ENCODE data around the gene FBXW2. TPM values are rescaled to one million over a fixed set of nuclear protein-coding genes. Genes with fewer than 3 reads are reported as not detected.
A peak's percentile ranks its signal among the peaks of the same experiment; 100 is the strongest.

FBXW2 gene
- total RNA-seq, 6 donors from 2014 or later = 42.2 to 149 (median 79.7) TPM

DNA sequence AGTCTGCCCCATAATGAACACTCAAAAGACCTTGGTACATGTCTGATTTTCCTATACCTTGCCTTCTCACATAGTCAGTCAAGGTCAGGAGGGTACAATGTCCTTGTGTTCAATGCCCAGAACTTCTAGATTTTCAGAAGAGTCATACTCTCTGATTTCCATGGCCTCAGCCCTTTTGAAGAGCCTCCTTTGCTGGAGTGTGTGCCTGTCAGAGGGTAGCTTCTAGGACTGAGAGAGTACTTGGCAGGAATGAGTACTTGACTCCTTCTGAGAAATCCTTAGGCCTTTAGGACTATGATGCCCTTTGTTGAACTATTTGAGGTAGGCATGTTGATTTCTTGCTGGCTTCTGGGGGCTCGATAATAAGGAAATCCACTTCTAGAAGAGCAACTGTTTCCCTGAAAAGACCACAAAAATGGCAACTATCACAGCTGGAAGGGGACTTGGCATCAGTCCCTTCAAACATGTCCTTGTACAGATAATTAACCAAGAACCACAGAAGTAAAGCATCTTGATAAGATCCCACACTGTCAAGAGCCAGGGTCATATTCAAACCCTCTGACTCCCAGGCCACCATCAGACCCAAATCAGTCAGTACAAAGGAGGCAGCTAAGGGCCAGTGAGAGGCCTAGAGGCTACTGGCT is 68.3 kb downstream of the FBXW2 start:
- peak overlapping the region; percentile 12 to 74 (median 62) for H3K27ac ChIP-seq
- peaks cover 3 to 18% (median 11%) of the 10 kb centered on the region in 4 donors for H3K4me1 ChIP-seq
- H3K36me3 ChIP-seq = no peaks in the 10 kb centered on the region
- WGBS, 2 donors = 50 to 77% methylated on average over 1 of the region's 1 CpG
- TF ChIP-seq POLR2AphosphoS5 (IDR thresholded peaks at IDR 0.05) (peak; percentile 27 to 42), EP300 (IDR thresholded peaks at IDR 0.05) (peak in 3 of 4 donors; percentile 69 to 98 (median 95)), POLR2A (IDR thresholded peaks at IDR 0.05) (no peak)
- no peaks in the 10 kb centered on the region for H3K9me3 ChIP-seq
- H3K4me3 ChIP-seq = no peak overlapping the region
- H3K27me3 ChIP-seq = no peaks in the 10 kb centered on the region
- peak in 1 of 2 donors; percentile 48 for DNase-seq
- peak in 1 of 2 donors; percentile 49 for ATAC-seq (ENCODE audit: low FRiP score in 2 of 2)

- TF ChIP-seq EP300 (IDR thresholded peaks at IDR 0.05) (peak in 1 of 4 donors; percentile 13), POLR2A (IDR thresholded peaks at IDR 0.05) (peak in 1 of 4 donors; percentile 8), POLR2AphosphoS5 (IDR thresholded peaks at IDR 0.05) (no peak)
- TF ChIP-seq, protein P1, sequence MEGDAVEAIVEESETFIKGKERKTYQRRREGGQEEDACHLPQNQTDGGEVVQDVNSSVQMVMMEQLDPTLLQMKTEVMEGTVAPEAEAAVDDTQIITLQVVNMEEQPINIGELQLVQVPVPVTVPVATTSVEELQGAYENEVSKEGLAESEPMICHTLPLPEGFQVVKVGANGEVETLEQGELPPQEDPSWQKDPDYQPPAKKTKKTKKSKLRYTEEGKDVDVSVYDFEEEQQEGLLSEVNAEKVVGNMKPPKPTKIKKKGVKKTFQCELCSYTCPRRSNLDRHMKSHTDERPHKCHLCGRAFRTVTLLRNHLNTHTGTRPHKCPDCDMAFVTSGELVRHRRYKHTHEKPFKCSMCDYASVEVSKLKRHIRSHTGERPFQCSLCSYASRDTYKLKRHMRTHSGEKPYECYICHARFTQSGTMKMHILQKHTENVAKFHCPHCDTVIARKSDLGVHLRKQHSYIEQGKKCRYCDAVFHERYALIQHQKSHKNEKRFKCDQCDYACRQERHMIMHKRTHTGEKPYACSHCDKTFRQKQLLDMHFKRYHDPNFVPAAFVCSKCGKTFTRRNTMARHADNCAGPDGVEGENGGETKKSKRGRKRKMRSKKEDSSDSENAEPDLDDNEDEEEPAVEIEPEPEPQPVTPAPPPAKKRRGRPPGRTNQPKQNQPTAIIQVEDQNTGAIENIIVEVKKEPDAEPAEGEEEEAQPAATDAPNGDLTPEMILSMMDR (IDR thresholded peaks at IDR 0.05) = no peak
- no peaks in the 10 kb centered on the region for H3K9me3 ChIP-seq
- no peak overlapping the region for H3K4me3 ChIP-seq
- H3K4me1 ChIP-seq = peaks cover 0 to 11% (median under 1%) of the 10 kb centered on the region in 4 donors
- H3K27ac ChIP-seq = peak overlapping the region in 2 of 4 donors; percentile 40 to 74
- no peaks in the 10 kb centered on the region for H3K36me3 ChIP-seq
- DNase-seq (no peak), ATAC-seq (ENCODE audit: low FRiP score in 2 of 2) (peak in 1 of 2 donors; percentile 36)
- H3K27me3 ChIP-seq = no peaks in the 10 kb centered on the region
- 65 to 70% methylated on average over 3 of the region's 3 CpGs for WGBS, 2 donors
Measured at GRCh38 chr9:120723565-120723964, 69.7 kb downstream of the FBXW2 start.

GRCh38 chr9:120720404-120720803 is 72.8 kb downstream of the FBXW2 start:
- no peaks in the 10 kb centered on the region for H3K27me3 ChIP-seq
- ATAC-seq (ENCODE audit: low FRiP score in 2 of 2) = no peak
- H3K9me3 ChIP-seq = no peaks in the 10 kb centered on the region
- no peak overlapping the region for H3K27ac ChIP-seq
- WGBS, 2 donors = 100% methylated on average over 1 to 4 of the region's 4 CpGs
- H3K4me3 ChIP-seq = no peak overlapping the region
- peaks cover 2 to 12% (median 3%) of the 10 kb centered on the region in 4 donors for H3K4me1 ChIP-seq
- no peaks in the 10 kb centered on the region for H3K36me3 ChIP-seq
- TF ChIP-seq, protein P1 (IDR thresholded peaks at IDR 0.05) = no peak
- no peak for DNase-seq

DNA sequence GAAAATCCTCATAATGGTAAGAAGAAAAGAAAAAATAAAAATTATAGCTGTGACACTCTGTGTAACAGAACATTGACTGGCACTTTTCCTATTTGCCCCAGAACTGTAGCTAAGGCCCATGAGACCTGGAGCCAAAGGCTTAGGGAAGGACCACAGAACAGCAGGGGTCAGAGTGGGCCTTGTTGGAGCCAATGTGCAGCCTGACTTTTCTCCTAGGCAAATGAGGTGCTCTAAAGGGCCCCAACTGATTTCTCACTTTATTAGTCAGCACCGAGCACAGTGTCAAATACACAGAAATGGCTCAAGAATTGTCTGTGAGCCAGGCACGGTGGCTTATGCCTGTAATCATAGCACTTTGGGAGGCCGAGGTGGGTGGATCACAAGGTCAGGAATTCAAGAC is 74.9 kb downstream of the FBXW2 start:
- ATAC-seq (ENCODE audit: low FRiP score in 2 of 2) = no peak
- DNase-seq = no peak
- Histone ChIP-seq H3K9me3 (no peaks in the 10 kb centered on the region), H3K27ac (no peak overlapping the region), H3K4me1 (peaks cover 7 to 11% (median 10%) of the 10 kb centered on the region in 4 donors), H3K36me3 (no peaks in the 10 kb centered on the region), H3K4me3 (no peak overlapping the region), H3K27me3 (no peaks in the 10 kb centered on the region)
- TF ChIP-seq, protein P1 (IDR thresholded peaks at IDR 0.05) = no peak
- no peak for TF ChIP-seq POLR2A (IDR thresholded peaks at IDR 0.05)
- no peak for TF ChIP-seq POLR2AphosphoS5 (IDR thresholded peaks at IDR 0.05)
- no peak for TF ChIP-seq EP300 (IDR thresholded peaks at IDR 0.05)
- 57 to 79% methylated on average over 3 of the region's 3 CpGs for WGBS, 2 donors

GRCh38 chr9:120717176-120717575 is 76.0 kb downstream of the FBXW2 start:
- WGBS, 2 donors = 94 to 96% methylated on average over 2 of the region's 2 CpGs
- no peaks in the 10 kb centered on the region for H3K36me3 ChIP-seq
- H3K4me1 ChIP-seq = peaks cover 9 to 21% (median 14%) of the 10 kb centered on the region in 4 donors

More at GRCh38 chr9:120717176-120717575, 76.0 kb downstream of the FBXW2 start:
- Histone ChIP-seq H3K4me3 (no peak overlapping the region), H3K27ac (no peak overlapping the region), H3K9me3 (no peaks in the 10 kb centered on the region), H3K27me3 (no peaks in the 10 kb centered on the region)
- ATAC-seq (ENCODE audit: low FRiP score in 2 of 2) (no peak), DNase-seq (no peak)
- TF ChIP-seq POLR2AphosphoS5 (IDR thresholded peaks at IDR 0.05) = no peak
- TF ChIP-seq EP300 (IDR thresholded peaks at IDR 0.05) = no peak
- TF ChIP-seq, protein P1 (IDR thresholded peaks at IDR 0.05) = no peak
- TF ChIP-seq POLR2A (IDR thresholded peaks at IDR 0.05) = no peak

Measured in upper lobe of left lung (tissue), 6 donors.